Measurements from ENCODE around the gene SRGAP2B. TPM values are rescaled to one million over a fixed set of nuclear protein-coding genes. Genes with fewer than 3 reads are reported as not detected.
"Not testable (repeated sequence)": the region's sequence is repeated elsewhere in the genome, so short reads cannot be mapped to it uniquely, and the experiment has no call there.

The SRGAP2B gene
- polyA plus RNA-seq, 3 donors, result 5.8 to 25.5 (median 7.0) TPM

GRCh38 chr1:145080193-145080592, 14.9 kb downstream of the SRGAP2B start:
- H4K20me1 ChIP-seq (ENCODE audit: insufficient read depth, low read length); H3K9me3 Mint-ChIP-seq; H3K27ac Mint-ChIP-seq; DNase-seq; H2AFZ ChIP-seq (ENCODE audit: insufficient read depth, low read depth, low read length, poor library complexity, severe bottlenecking); intact Hi-C loops (cut with micrococcal nuclease); H3K9ac ChIP-seq (ENCODE audit: insufficient read depth, low read length, poor library complexity, severe bottlenecking); H3K9me3 ChIP-seq (replicated peaks in 1 of 2; ENCODE audit: control insufficient read depth in 1 of 2, insufficient read depth in 1 of 2, low read length in 2 of 2); H3K4me3 Mint-ChIP-seq; H3K36me3 Mint-ChIP-seq; H3K4me2 ChIP-seq (replicated peaks; ENCODE audit: extremely low read depth, low read length, poor library complexity, severe bottlenecking); H3K27me3 Mint-ChIP-seq (ENCODE audit: low read depth in 3 of 3); H3K27ac ChIP-seq (ENCODE audit: low read depth in 1 of 2, low read length in 2 of 2); H3K4me1 Mint-ChIP-seq; H3K27me3 ChIP-seq (ENCODE audit: control insufficient read depth in 2 of 2, insufficient read depth in 2 of 2, low read length in 2 of 2); H3K4me3 ChIP-seq (replicated peaks in 1 of 3; ENCODE audit: low read depth in 2 of 3, low read length in 3 of 3); H3K36me3 ChIP-seq (replicated peaks in 1 of 2; ENCODE audit: control insufficient read depth in 1 of 2, insufficient read depth in 2 of 2, low read length in 2 of 2); H3K4me1 ChIP-seq (ENCODE audit: control insufficient read depth in 1 of 2, insufficient read depth in 2 of 2, low read length in 2 of 2): not testable (repeated sequence)
- WGBS (ENCODE audit: insufficient coverage), result no CpG with 5 or more reads among the region's 3 CpGs
- H3K79me2 ChIP-seq (ENCODE audit: insufficient read depth, low read length), result peaks cover 14% of the 10 kb centered on the region

- H3K4me1 ChIP-seq (ENCODE audit: control insufficient read depth in 1 of 2, insufficient read depth in 2 of 2, low read length in 2 of 2); H3K27me3 ChIP-seq (ENCODE audit: control insufficient read depth in 2 of 2, insufficient read depth in 2 of 2, low read length in 2 of 2); H4K20me1 ChIP-seq (ENCODE audit: insufficient read depth, low read length); H3K9me3 ChIP-seq (replicated peaks in 1 of 2; ENCODE audit: control insufficient read depth in 1 of 2, insufficient read depth in 1 of 2, low read length in 2 of 2); H3K36me3 ChIP-seq (replicated peaks in 1 of 2; ENCODE audit: control insufficient read depth in 1 of 2, insufficient read depth in 2 of 2, low read length in 2 of 2); H2AFZ ChIP-seq (ENCODE audit: insufficient read depth, low read depth, low read length, poor library complexity, severe bottlenecking); H3K27me3 Mint-ChIP-seq (ENCODE audit: low read depth in 3 of 3); H3K27ac ChIP-seq (ENCODE audit: low read depth in 1 of 2, low read length in 2 of 2); H3K9me3 Mint-ChIP-seq; H3K9ac ChIP-seq (ENCODE audit: insufficient read depth, low read length, poor library complexity, severe bottlenecking); H3K4me2 ChIP-seq (replicated peaks; ENCODE audit: extremely low read depth, low read length, poor library complexity, severe bottlenecking); H3K4me3 Mint-ChIP-seq; H3K4me1 Mint-ChIP-seq; H3K4me3 ChIP-seq (replicated peaks in 1 of 3; ENCODE audit: low read depth in 2 of 3, low read length in 3 of 3); H3K36me3 Mint-ChIP-seq; intact Hi-C loops (cut with micrococcal nuclease): not testable (repeated sequence)
- DNase-seq, result peak; percentile 8 to 49 (median 24)
- H3K79me2 ChIP-seq (ENCODE audit: insufficient read depth, low read length), result peaks cover 14% of the 10 kb centered on the region
- WGBS (ENCODE audit: insufficient coverage), result no CpG with 5 or more reads among the region's 2 CpGs
- H3K27ac Mint-ChIP-seq, result peak overlapping the region in 1 of 7 donors; percentile 50
These were observed 15.4 kb downstream of the SRGAP2B start for GRCh38 chr1:145079737-145080136.

DNA sequence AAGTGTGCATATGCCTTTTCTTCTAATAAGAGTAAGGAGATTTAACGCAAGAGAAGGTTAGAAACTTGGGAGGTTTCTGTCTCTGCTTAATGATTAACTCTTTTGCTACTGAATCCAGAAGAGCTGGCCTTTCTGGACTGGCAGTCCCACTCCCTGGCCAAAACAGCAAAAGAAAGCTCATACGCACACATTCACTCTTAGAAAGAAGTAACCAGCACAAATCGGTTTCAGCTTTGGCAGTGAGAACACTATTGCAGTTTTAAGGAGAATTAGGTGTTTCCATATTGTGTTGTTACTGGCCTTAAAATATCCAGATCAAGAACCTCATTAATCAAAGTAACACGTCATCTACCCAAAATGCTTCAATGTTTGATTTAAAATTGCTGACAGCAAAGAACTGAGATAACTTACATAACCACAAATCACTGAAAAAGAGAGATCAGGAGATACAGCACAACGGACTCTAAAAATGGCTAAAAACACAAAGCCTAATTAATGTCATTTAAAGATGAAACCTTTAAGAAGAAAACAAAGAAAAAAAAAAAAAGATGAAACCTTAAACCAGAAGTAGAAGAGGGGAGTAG, 16.2 kb downstream of the SRGAP2B start:
- H3K27me3 Mint-ChIP-seq (ENCODE audit: low read depth in 3 of 3); intact Hi-C loops (cut with micrococcal nuclease); H3K4me3 Mint-ChIP-seq; H4K20me1 ChIP-seq (ENCODE audit: insufficient read depth, low read length); H3K4me1 Mint-ChIP-seq; H2AFZ ChIP-seq (ENCODE audit: insufficient read depth, low read depth, low read length, poor library complexity, severe bottlenecking); H3K4me2 ChIP-seq (replicated peaks; ENCODE audit: extremely low read depth, low read length, poor library complexity, severe bottlenecking); H3K9ac ChIP-seq (ENCODE audit: insufficient read depth, low read length, poor library complexity, severe bottlenecking); H3K27me3 ChIP-seq (ENCODE audit: control insufficient read depth in 2 of 2, insufficient read depth in 2 of 2, low read length in 2 of 2); DNase-seq; H3K9me3 ChIP-seq (replicated peaks in 1 of 2; ENCODE audit: control insufficient read depth in 1 of 2, insufficient read depth in 1 of 2, low read length in 2 of 2); H3K27ac Mint-ChIP-seq; H3K36me3 Mint-ChIP-seq; H3K4me1 ChIP-seq (ENCODE audit: control insufficient read depth in 1 of 2, insufficient read depth in 2 of 2, low read length in 2 of 2); H3K27ac ChIP-seq (ENCODE audit: low read depth in 1 of 2, low read length in 2 of 2); H3K4me3 ChIP-seq (replicated peaks in 1 of 3; ENCODE audit: low read depth in 2 of 3, low read length in 3 of 3); H3K36me3 ChIP-seq (replicated peaks in 1 of 2; ENCODE audit: control insufficient read depth in 1 of 2, insufficient read depth in 2 of 2, low read length in 2 of 2); H3K9me3 Mint-ChIP-seq: not testable (repeated sequence)
- H3K79me2 ChIP-seq (ENCODE audit: insufficient read depth, low read length), result peaks cover 14% of the 10 kb centered on the region
- WGBS (ENCODE audit: insufficient coverage), result no CpG with 5 or more reads among the region's 5 CpGs

DNA sequence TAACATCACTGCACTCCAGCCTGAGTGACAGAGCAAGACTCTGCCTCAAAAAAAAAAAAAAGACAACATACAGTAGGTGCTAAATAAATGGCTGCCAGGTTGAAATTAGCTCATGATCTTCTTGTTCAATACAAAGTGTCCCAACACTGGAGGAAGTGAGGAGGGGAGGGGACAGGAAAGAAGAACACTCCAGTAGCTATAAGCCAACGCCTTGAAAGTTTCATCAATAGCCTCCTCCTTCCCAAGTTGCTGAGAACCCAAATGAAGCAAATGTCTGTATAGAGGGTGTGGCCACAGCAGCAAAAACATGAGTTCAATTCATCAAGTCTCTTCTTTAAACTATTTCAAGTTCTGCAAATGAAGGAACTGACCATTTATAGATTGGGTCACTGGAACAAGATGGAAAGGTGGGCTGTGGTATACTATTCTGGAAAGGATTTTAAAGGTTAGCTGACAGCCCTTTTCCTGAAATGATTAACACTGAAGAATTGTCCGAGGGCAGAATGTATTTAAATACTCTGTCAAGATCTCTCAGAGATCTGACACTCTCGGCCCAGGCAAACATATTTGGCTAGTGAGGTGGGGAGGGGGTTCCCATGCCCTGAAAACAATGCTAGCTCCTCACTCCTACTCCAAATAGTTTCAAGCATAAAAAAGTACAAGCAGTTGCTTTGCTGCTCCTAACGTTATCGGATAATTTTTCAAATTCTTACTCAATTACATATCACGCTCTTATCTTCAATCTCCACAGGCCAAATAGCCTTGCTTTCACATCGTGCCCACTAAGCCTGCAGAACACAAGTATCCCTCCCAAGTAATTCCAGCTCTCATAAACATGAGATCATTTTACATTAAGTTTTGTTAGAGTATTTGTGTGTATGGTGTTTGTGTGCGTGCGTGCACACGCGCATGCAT, 17.0 kb downstream of the SRGAP2B start:
- H3K27me3 ChIP-seq (ENCODE audit: control insufficient read depth in 2 of 2, insufficient read depth in 2 of 2, low read length in 2 of 2); H3K27ac ChIP-seq (ENCODE audit: low read depth in 1 of 2, low read length in 2 of 2); H3K4me3 ChIP-seq (replicated peaks in 1 of 3; ENCODE audit: low read depth in 2 of 3, low read length in 3 of 3); H3K4me2 ChIP-seq (replicated peaks; ENCODE audit: extremely low read depth, low read length, poor library complexity, severe bottlenecking); H3K27ac Mint-ChIP-seq; H4K20me1 ChIP-seq (ENCODE audit: insufficient read depth, low read length); H3K36me3 ChIP-seq (replicated peaks in 1 of 2; ENCODE audit: control insufficient read depth in 1 of 2, insufficient read depth in 2 of 2, low read length in 2 of 2); H3K9me3 ChIP-seq (replicated peaks in 1 of 2; ENCODE audit: control insufficient read depth in 1 of 2, insufficient read depth in 1 of 2, low read length in 2 of 2); intact Hi-C loops (cut with micrococcal nuclease); H3K9ac ChIP-seq (ENCODE audit: insufficient read depth, low read length, poor library complexity, severe bottlenecking); H3K36me3 Mint-ChIP-seq; H3K4me1 ChIP-seq (ENCODE audit: control insufficient read depth in 1 of 2, insufficient read depth in 2 of 2, low read length in 2 of 2); H3K4me3 Mint-ChIP-seq; H2AFZ ChIP-seq (ENCODE audit: insufficient read depth, low read depth, low read length, poor library complexity, severe bottlenecking); H3K4me1 Mint-ChIP-seq; H3K9me3 Mint-ChIP-seq; DNase-seq; H3K27me3 Mint-ChIP-seq (ENCODE audit: low read depth in 3 of 3): not testable (repeated sequence)
- WGBS (ENCODE audit: insufficient coverage), result no CpG with 5 or more reads among the region's 11 CpGs
- H3K79me2 ChIP-seq (ENCODE audit: insufficient read depth, low read length), result peaks cover 14% of the 10 kb centered on the region

Measured in CD14-positive monocyte (primary cell).